GM19240 (cell line): Measurements from ENCODE around the gene AMMECR1L.
"Not testable (repeated sequence)": the region's sequence is repeated elsewhere in the genome, so short reads cannot be mapped to it uniquely, and the experiment has no call there.

Experiments used
- DNase-seq: peaks from one replicate; pipeline ENCODE4 v3.0.0; 2011; ENCODE audit warnings: low spot score; ENCODE audit not compliant: insufficient read length

The AMMECR1L gene

GRCh38 chr2:127841466-127842178, 44.1 kb downstream of the AMMECR1L start:
- no peak for DNase-seq

- no peak for DNase-seq
These were observed 44.9 kb downstream of the AMMECR1L start for GRCh38 chr2:127840893-127841292.

- DNase-seq = no peak
These were observed 50.8 kb downstream of the AMMECR1L start for GRCh38 chr2:127834951-127835350.

GRCh38 chr2:127829845-127830246, 55.9 kb downstream of the AMMECR1L start:
- peak; percentile 75 for DNase-seq

GRCh38 chr2:127826708-127827107, 59.0 kb downstream of the AMMECR1L start:
- not testable (repeated sequence) for DNase-seq

GRCh38 chr2:127826047-127826446, 59.7 kb downstream of the AMMECR1L start:
- DNase-seq = no peak

GRCh38 chr2:127820080-127820668, 65.6 kb downstream of the AMMECR1L start:
- DNase-seq = no peak

- no peak for DNase-seq
These were observed 66.8 kb downstream of the AMMECR1L start for GRCh38 chr2:127818794-127819425.

GRCh38 chr2:127818241-127818640, 67.5 kb downstream of the AMMECR1L start:
- DNase-seq = no peak

- no peak for DNase-seq
These were observed 71.1 kb downstream of the AMMECR1L start for GRCh38 chr2:127814677-127815076.

- DNase-seq = not testable (repeated sequence)
These were observed 73.3 kb downstream of the AMMECR1L start for GRCh38 chr2:127812441-127812840.
